Endothelial cell (in vitro differentiated cells): ENCODE results near the gene SEMA4A. TPM values are rescaled to one million over a fixed set of nuclear protein-coding genes. Genes with fewer than 3 reads are reported as not detected.

Experiments
- DNase-seq: peaks from one replicate; pipeline ENCODE4 v3.0.0; 2021; ENCODE audit warnings: low spot score
- H3K27ac Mint-ChIP-seq: one replicate; pipeline ENCODE4 v1.8.0; 2021; ENCODE audit warnings: mixed read lengths, inconsistent platforms; ENCODE audit not compliant: unreplicated experiment
- H3K27me3 Mint-ChIP-seq: one replicate; pipeline ENCODE4 v1.8.0; 2021; ENCODE audit warnings: mild to moderate bottlenecking, moderate library complexity, mixed read lengths, inconsistent platforms; ENCODE audit not compliant: unreplicated experiment
- H3K36me3 Mint-ChIP-seq: one replicate; pipeline ENCODE4 v1.8.0; 2021; ENCODE audit warnings: mild to moderate bottlenecking, low read depth, mixed read lengths, inconsistent platforms; ENCODE audit not compliant: unreplicated experiment
- H3K4me1 Mint-ChIP-seq: one replicate; pipeline ENCODE4 v1.8.0; 2021; ENCODE audit warnings: mild to moderate bottlenecking, mixed read lengths, inconsistent platforms; ENCODE audit not compliant: unreplicated experiment
- H3K4me3 Mint-ChIP-seq: one replicate; pipeline ENCODE4 v1.8.0; 2021; ENCODE audit warnings: mild to moderate bottlenecking, mixed read lengths, inconsistent platforms; ENCODE audit not compliant: unreplicated experiment
- H3K9me3 Mint-ChIP-seq: one replicate; pipeline ENCODE4 v1.8.0; 2021; ENCODE audit warnings: mixed read lengths, inconsistent platforms; ENCODE audit not compliant: unreplicated experiment
- total RNA-seq: library from RNA; stranded (reverse); fragmentation: NEBNext Ultra II Directional; extraction: Animal tissue kit (Norgen Biotek cat#: 25700); gene quantifications from one replicate; pipeline ENCODE4 v1.2.1, GENCODE V29; 2021; ENCODE audit not compliant: unreplicated experiment
- TF ChIP-seq, protein P1 (sequence below): fragments of 200-600 bp; sonication (generic); IDR thresholded peaks from one replicate; pipeline ENCODE4 v1.5.0; 2021; ENCODE audit warnings: antibody characterized with exemption; ENCODE audit not compliant: unreplicated experiment

The SEMA4A gene
- total RNA-seq, 1 donor from 2014 or later: 2.2 TPM

DNA sequence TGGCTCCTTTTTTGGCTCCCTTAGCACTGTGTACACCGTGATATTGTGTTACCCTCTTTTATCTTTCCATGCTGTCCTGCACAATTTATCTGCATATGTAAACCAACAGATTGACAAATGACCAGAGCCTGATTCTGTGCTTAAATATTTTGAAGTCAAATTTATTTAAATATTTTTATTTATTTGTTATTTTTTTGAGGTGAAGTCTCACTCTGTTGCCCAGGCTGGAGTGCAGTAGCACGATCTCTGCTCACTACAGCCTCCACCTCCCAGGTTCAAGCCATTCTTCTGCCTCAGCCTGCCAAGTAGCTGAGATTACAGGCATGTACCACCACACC lies 72.3 kb downstream of the SEMA4A start:
- peak overlapping the region; percentile 76 for H3K27ac Mint-ChIP-seq
- no peaks in the 10 kb centered on the region for H3K9me3 Mint-ChIP-seq
- H3K27me3 Mint-ChIP-seq: peaks cover 2% of the 10 kb centered on the region
- no peak overlapping the region for H3K4me3 Mint-ChIP-seq
- no peak for DNase-seq
- TF ChIP-seq, protein P1, sequence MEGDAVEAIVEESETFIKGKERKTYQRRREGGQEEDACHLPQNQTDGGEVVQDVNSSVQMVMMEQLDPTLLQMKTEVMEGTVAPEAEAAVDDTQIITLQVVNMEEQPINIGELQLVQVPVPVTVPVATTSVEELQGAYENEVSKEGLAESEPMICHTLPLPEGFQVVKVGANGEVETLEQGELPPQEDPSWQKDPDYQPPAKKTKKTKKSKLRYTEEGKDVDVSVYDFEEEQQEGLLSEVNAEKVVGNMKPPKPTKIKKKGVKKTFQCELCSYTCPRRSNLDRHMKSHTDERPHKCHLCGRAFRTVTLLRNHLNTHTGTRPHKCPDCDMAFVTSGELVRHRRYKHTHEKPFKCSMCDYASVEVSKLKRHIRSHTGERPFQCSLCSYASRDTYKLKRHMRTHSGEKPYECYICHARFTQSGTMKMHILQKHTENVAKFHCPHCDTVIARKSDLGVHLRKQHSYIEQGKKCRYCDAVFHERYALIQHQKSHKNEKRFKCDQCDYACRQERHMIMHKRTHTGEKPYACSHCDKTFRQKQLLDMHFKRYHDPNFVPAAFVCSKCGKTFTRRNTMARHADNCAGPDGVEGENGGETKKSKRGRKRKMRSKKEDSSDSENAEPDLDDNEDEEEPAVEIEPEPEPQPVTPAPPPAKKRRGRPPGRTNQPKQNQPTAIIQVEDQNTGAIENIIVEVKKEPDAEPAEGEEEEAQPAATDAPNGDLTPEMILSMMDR: no peak
- H3K4me1 Mint-ChIP-seq: peaks cover 4% of the 10 kb centered on the region
- peaks cover 36% of the 10 kb centered on the region for H3K36me3 Mint-ChIP-seq

DNA sequence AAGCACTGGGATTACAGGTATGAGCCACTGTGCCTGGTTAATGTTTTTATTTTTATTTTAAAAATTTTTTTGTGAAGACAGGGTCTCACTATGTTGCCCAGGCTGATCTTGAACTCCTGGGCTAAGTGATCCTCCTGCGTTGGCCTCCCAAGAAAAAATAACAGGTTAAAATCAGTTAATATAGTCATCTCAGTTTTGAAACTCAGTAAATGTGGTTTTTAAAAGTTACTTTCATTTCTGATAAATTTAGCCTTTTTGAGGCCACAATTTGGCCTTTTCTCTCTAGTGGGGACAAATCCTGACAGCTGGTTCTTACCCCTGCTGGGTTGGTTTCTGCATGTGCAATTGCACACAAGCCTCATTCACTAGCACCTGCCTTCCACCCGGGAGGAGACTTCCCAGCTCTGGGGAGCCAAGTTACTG lies 72.7 kb downstream of the SEMA4A start:
- H3K4me3 Mint-ChIP-seq: no peak overlapping the region
- H3K36me3 Mint-ChIP-seq: peaks cover 33% of the 10 kb centered on the region
- no peaks in the 10 kb centered on the region for H3K9me3 Mint-ChIP-seq
- H3K27me3 Mint-ChIP-seq: peaks cover 2% of the 10 kb centered on the region
- TF ChIP-seq, protein P1: no peak
- H3K27ac Mint-ChIP-seq: no peak overlapping the region
- peaks cover 4% of the 10 kb centered on the region for H3K4me1 Mint-ChIP-seq
- no peak for DNase-seq

DNA sequence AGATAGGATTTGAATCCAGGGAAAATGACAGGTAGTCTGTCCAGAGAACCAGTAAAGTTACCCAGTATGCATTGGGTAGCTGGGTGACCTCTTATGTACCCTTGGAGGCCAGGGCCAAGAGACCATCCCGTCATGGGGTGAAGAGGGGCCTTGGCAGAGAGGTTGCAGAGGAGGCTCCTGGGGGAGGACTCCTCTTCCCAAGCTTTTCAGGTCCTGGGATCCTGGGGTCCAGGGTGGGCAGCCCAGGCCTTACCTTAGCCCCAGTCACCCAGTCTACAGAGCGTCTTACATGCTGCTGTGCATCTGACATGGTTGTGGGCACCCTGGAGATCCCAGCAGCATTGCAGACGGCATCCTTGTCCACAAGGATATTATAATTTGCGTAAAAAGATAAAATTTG lies 73.4 kb downstream of the SEMA4A start:
- Mint-ChIP-seq H3K36me3 (peaks cover 26% of the 10 kb centered on the region), H3K4me3 (no peak overlapping the region), H3K27ac (no peak overlapping the region), H3K27me3 (no peaks in the 10 kb centered on the region), H3K4me1 (peaks cover 4% of the 10 kb centered on the region), H3K9me3 (no peaks in the 10 kb centered on the region)
- no peak for DNase-seq
- TF ChIP-seq, protein P1: no peak

Other genes with a start within 250 kb of the SEMA4A start
- gene RIT1, start 242.2 kb upstream of the SEMA4A start, total RNA-seq: 69.2 TPM
- 42.6 TPM for gene KHDC4, start 219.2 kb upstream of the SEMA4A start, total RNA-seq
- not detected for gene RXFP4, start 211.9 kb upstream of the SEMA4A start, total RNA-seq
- 244 TPM for gene ARHGEF2, start 175.0 kb upstream of the SEMA4A start, total RNA-seq
- gene SSR2, start 132.6 kb upstream of the SEMA4A start, total RNA-seq: 340 TPM
- gene UBQLN4, start 99.8 kb upstream of the SEMA4A start, total RNA-seq: 47.6 TPM
- 82.4 TPM for gene LAMTOR2, start 98.8 kb upstream of the SEMA4A start, total RNA-seq
- gene RAB25, start 92.4 kb upstream of the SEMA4A start, total RNA-seq: 1.6 TPM
- gene MEX3A, start 71.1 kb upstream of the SEMA4A start, total RNA-seq: 63.9 TPM
- gene LMNA, start 38.9 kb upstream of the SEMA4A start, total RNA-seq: 35.8 TPM
- 22.0 TPM for gene SLC25A44, start 40.5 kb downstream of the SEMA4A start, total RNA-seq
- gene PMF1, start 59.4 kb downstream of the SEMA4A start, total RNA-seq: 51.4 TPM
- 1.2 TPM for gene BGLAP, start 88.6 kb downstream of the SEMA4A start, total RNA-seq
- gene PAQR6, start 94.5 kb downstream of the SEMA4A start, total RNA-seq: 8.4 TPM
- 75.2 TPM for gene SMG5, start 129.2 kb downstream of the SEMA4A start, total RNA-seq
- gene TMEM79, start 130.7 kb downstream of the SEMA4A start, total RNA-seq: 2.9 TPM
- 97.2 TPM for gene GLMP, start 142.1 kb downstream of the SEMA4A start, total RNA-seq
- not detected for gene VHLL, start 145.7 kb downstream of the SEMA4A start, total RNA-seq
- 218 TPM for gene CCT3, start 184.7 kb downstream of the SEMA4A start, total RNA-seq
- not detected for gene TSACC, start 184.9 kb downstream of the SEMA4A start, total RNA-seq
- not detected for gene RHBG, start 215.6 kb downstream of the SEMA4A start, total RNA-seq